SK-N-SH (cell line): ENCODE results near the gene CLEC16A. TPM values are rescaled to one million over a fixed set of nuclear protein-coding genes. Genes with fewer than 3 reads are reported as not detected.

Experiments used
- CTCF ChIA-PET: fragments of 300-600, 350-600 bp; formaldehyde crosslinking; extraction: SDS; loops from one replicate; lab custom pipeline; 2021; lab: Yijun Ruan, JAX
- POLR2A ChIA-PET: fragments of 350-600 bp; sonication (Branson Sonifier 250); formaldehyde crosslinking; extraction: SDS; loops from one replicate; lab custom pipeline; 2020; ENCODE audit warnings: antibody characterized with exemption, inconsistent platforms; lab: Yijun Ruan, JAX
- DNase-seq: peaks from one replicate; pipeline ENCODE4 v3.0.0; 2012
- H2AFZ ChIP-seq: fragments of 200-600 bp; sonication (generic); 2 replicates; pipeline ENCODE4 v1.8.1; 2016; ENCODE audit warnings: antibody characterized with exemption, mild to moderate bottlenecking, low read depth
- H3F3A ChIP-seq: fragments of 200-600 bp; sonication (generic); replicated peaks from 2 replicates; pipeline ENCODE3; 2016; ENCODE audit warnings: antibody characterized with exemption, mild to moderate bottlenecking; ENCODE audit not compliant: insufficient read depth
- H3K27ac ChIP-seq, 2 experiments: fragments of 200-500 bp in 1 of 2; fragments of 200-600 bp in 1 of 2; sonication (Bioruptor generic) in 1 of 2; sonication (generic), shearing (Covaris generic) in 1 of 2; 2 replicates each; pipeline versions ENCODE4 v1.5.1 to v1.6.1; 2014 to 2016; ENCODE audit warnings: low read depth in 2 of 2, inconsistent platforms in 1 of 2, low read length in 1 of 2, mild to moderate bottlenecking in 1 of 2, mixed read lengths in 1 of 2
- H3K27me3 ChIP-seq: fragments of 200-600 bp; sonication (generic), shearing (Covaris generic); 2 replicates; pipeline ENCODE4 v1.6.1; 2016; ENCODE audit warnings: mixed run types; ENCODE audit not compliant: insufficient read depth
- H3K36me3 ChIP-seq, 2 experiments: fragments of 200-500 bp in 1 of 2; fragments of 200-600 bp in 1 of 2; sonication (Bioruptor generic) in 1 of 2; sonication (generic) in 1 of 2; replicated peaks in 1 of 2; 2 replicates each; pipeline versions ENCODE3 to v1.5.1; 2014 to 2016; ENCODE audit warnings: low read length in 1 of 2, mild to moderate bottlenecking in 1 of 2; ENCODE audit not compliant: insufficient read depth in 2 of 2, control insufficient read depth in 1 of 2
- H3K4me1 ChIP-seq, 2 experiments: fragments of 200-500 bp in 1 of 2; fragments of 200-600 bp in 1 of 2; sonication (Bioruptor generic) in 1 of 2; sonication (generic), shearing (Covaris generic) in 1 of 2; 2 replicates each; pipeline versions ENCODE4 v1.5.1 to v1.6.1; 2014 to 2016; ENCODE audit warnings: low read depth in 1 of 2, low read length in 1 of 2, mixed run types in 1 of 2; ENCODE audit not compliant: insufficient read depth in 2 of 2, control insufficient read depth in 1 of 2
- H3K4me2 ChIP-seq: fragments of 200-600 bp; sonication (generic), shearing (Covaris generic); 2 replicates; pipeline ENCODE4 v1.6.1; 2017; ENCODE audit warnings: mixed run types
- H3K4me3 ChIP-seq, 2 experiments: fragments of 200-500 bp in 1 of 2; fragments of 200-600 bp in 1 of 2; sonication (Bioruptor generic) in 1 of 2; sonication (generic), shearing (Covaris generic) in 1 of 2; 2 replicates each; pipeline versions ENCODE4 v1.5.1 to v1.8.1; 2014 to 2016; ENCODE audit warnings: low read depth in 2 of 2, inconsistent platforms in 1 of 2, low read length in 1 of 2, mild to moderate bottlenecking in 1 of 2, mixed read lengths in 1 of 2, moderate library complexity in 1 of 2
- H3K79me2 ChIP-seq: fragments of 200-600 bp; sonication (generic); 2 replicates; pipeline ENCODE4 v1.8.1; 2017; ENCODE audit warnings: mild to moderate bottlenecking; ENCODE audit not compliant: insufficient read depth
- H3K9ac ChIP-seq: fragments of 200-600 bp; sonication (generic); 2 replicates; pipeline ENCODE4 v1.6.1; 2017; ENCODE audit warnings: mixed run types
- H3K9me2 ChIP-seq: fragments of 200-600 bp; sonication (generic); 2 replicates; pipeline ENCODE4 v1.6.1; 2017; ENCODE audit warnings: mixed run types
- H3K9me3 ChIP-seq: fragments of 200-600 bp; sonication (generic); 2 replicates; pipeline ENCODE4 v1.6.1; 2017; ENCODE audit warnings: mixed run types, mild to moderate bottlenecking, moderate library complexity
- H4K20me1 ChIP-seq: fragments of 200-600 bp; sonication (generic); 2 replicates; pipeline ENCODE4 v1.6.1; 2017; ENCODE audit warnings: mild to moderate bottlenecking, mixed run types; ENCODE audit not compliant: insufficient read depth
- EP300 ChIP-seq, 2 experiments: IDR thresholded peaks; 2 replicates each; pipeline versions ENCODE4 v1.4.0 to v1.6.1; 2012; ENCODE audit warnings: borderline replicate concordance in 1 of 2, low read depth in 1 of 2, low read length in 1 of 2
- EZH2phosphoT487 ChIP-seq: fragments of 200-600 bp; sonication (generic); IDR thresholded peaks from 2 replicates; pipeline ENCODE4 v1.6.1; 2017; ENCODE audit warnings: low read depth, mixed run types, mild to moderate bottlenecking, antibody characterized with exemption, moderate library complexity, borderline replicate concordance
- FOSL2 ChIP-seq: IDR thresholded peaks from 2 replicates; pipeline ENCODE4 v1.4.0; 2012; ENCODE audit warnings: low read depth, mild to moderate bottlenecking, moderate library complexity, borderline replicate concordance
- GABPA ChIP-seq: IDR thresholded peaks from 2 replicates; pipeline ENCODE4 v1.4.0; 2012; ENCODE audit warnings: low read depth, mild to moderate bottlenecking
- NFIC ChIP-seq: IDR thresholded peaks from 2 replicates; pipeline ENCODE4 v1.4.0; 2012; ENCODE audit warnings: borderline replicate concordance
- NRF1 ChIP-seq: IDR thresholded peaks from 2 replicates; pipeline ENCODE4 v1.6.1; 2012; ENCODE audit warnings: low read depth, mild to moderate bottlenecking, low read length
- POLR2AphosphoS5 ChIP-seq: IDR thresholded peaks from 2 replicates; pipeline ENCODE4 v1.6.1; 2012; ENCODE audit warnings: low read depth, low read length
- RAD21 ChIP-seq: IDR thresholded peaks from 2 replicates; pipeline ENCODE4 v1.6.1; 2012; ENCODE audit warnings: mild to moderate bottlenecking, low read length
- RCOR1 ChIP-seq: fragments of 150-350 bp; IDR thresholded peaks from 2 replicates; pipeline ENCODE4 v1.6.1; 2017; ENCODE audit warnings: antibody characterized with exemption, low read length
- RFX5 ChIP-seq: IDR thresholded peaks from 2 replicates; pipeline ENCODE4 v1.6.1; 2012; ENCODE audit warnings: mild to moderate bottlenecking, improper control_type of control experiment, low read length
- RXRA ChIP-seq: IDR thresholded peaks from 2 replicates; pipeline ENCODE4 v1.4.0; 2012; ENCODE audit warnings: low read depth, mild to moderate bottlenecking, borderline replicate concordance
- SMC3 ChIP-seq: IDR thresholded peaks from 2 replicates; pipeline ENCODE4 v1.6.1; 2012; ENCODE audit warnings: low read depth, low read length, improper control_type of control experiment
- ZBTB33 ChIP-seq: IDR thresholded peaks from 2 replicates; pipeline ENCODE4 v1.4.0; 2012; ENCODE audit warnings: low read depth, borderline replicate concordance
- WGBS: methylation state at CpG from one replicate; pipeline ENCODE4 v1.1.6; 2017; ENCODE audit warnings: low lambda C conversion rate; 5-methylcytosine and 5-hydroxymethylcytosine counted together
- polyA plus RNA-seq, 3 experiments: library from polyadenylated mRNA; depleted of rRNA; stranded (reverse); fragments of >200 nt; gene quantifications; 2 replicates each; pipeline ENCODE4 v1.2.3, GENCODE V29; 2012
- TF ChIP-seq, protein P1 (sequence below): IDR thresholded peaks from 2 replicates; pipeline ENCODE4 v1.4.0; 2012; ENCODE audit warnings: low read depth
- TF ChIP-seq, protein P2 (sequence below): IDR thresholded peaks from 2 replicates; pipeline ENCODE4 v1.6.1; 2012; ENCODE audit warnings: mild to moderate bottlenecking, low read depth, low read length, moderate library complexity

The CLEC16A gene
- polyA plus RNA-seq, 1 of the 3 experiments (the other 2 are of a cell fraction) = 13.7 TPM

- DNase-seq = no peak
- TF ChIP-seq RAD21 = no peak
- no peak for TF ChIP-seq ZBTB33
- no peak for TF ChIP-seq NRF1
- TF ChIP-seq EZH2phosphoT487 = no peak
- no peak for TF ChIP-seq GABPA
- no peak for TF ChIP-seq EP300 (IDR thresholded peaks at IDR 0.05; ENCODE audit: borderline replicate concordance in 1 of 2, low read depth in 1 of 2, low read length in 1 of 2)
- no peak for TF ChIP-seq RXRA
- TF ChIP-seq, protein P1, sequence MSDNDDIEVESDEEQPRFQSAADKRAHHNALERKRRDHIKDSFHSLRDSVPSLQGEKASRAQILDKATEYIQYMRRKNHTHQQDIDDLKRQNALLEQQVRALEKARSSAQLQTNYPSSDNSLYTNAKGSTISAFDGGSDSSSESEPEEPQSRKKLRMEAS = no peak
- TF ChIP-seq, protein P2, sequence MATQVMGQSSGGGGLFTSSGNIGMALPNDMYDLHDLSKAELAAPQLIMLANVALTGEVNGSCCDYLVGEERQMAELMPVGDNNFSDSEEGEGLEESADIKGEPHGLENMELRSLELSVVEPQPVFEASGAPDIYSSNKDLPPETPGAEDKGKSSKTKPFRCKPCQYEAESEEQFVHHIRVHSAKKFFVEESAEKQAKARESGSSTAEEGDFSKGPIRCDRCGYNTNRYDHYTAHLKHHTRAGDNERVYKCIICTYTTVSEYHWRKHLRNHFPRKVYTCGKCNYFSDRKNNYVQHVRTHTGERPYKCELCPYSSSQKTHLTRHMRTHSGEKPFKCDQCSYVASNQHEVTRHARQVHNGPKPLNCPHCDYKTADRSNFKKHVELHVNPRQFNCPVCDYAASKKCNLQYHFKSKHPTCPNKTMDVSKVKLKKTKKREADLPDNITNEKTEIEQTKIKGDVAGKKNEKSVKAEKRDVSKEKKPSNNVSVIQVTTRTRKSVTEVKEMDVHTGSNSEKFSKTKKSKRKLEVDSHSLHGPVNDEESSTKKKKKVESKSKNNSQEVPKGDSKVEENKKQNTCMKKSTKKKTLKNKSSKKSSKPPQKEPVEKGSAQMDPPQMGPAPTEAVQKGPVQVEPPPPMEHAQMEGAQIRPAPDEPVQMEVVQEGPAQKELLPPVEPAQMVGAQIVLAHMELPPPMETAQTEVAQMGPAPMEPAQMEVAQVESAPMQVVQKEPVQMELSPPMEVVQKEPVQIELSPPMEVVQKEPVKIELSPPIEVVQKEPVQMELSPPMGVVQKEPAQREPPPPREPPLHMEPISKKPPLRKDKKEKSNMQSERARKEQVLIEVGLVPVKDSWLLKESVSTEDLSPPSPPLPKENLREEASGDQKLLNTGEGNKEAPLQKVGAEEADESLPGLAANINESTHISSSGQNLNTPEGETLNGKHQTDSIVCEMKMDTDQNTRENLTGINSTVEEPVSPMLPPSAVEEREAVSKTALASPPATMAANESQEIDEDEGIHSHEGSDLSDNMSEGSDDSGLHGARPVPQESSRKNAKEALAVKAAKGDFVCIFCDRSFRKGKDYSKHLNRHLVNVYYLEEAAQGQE = no peak
- TF ChIP-seq NFIC = no peak
- TF ChIP-seq FOSL2 = no peak
- no peak for TF ChIP-seq POLR2AphosphoS5
- no peak for TF ChIP-seq RFX5
- no peak for TF ChIP-seq SMC3
- no peak for TF ChIP-seq RCOR1
- Histone ChIP-seq H3K9ac (no peak overlapping the region), H3K4me2 (no peak overlapping the region), H3K79me2 (no peaks in the 10 kb centered on the region), H3K9me2 (no peaks in the 10 kb centered on the region), H3K27ac (no peak overlapping the region), H3K4me1 (peaks cover 12 to 23% of the 10 kb centered on the region in 2 experiments; a peak in 3 of 4 replicates), H3K27me3 (no peaks in the 10 kb centered on the region), H3K9me3 (no peaks in the 10 kb centered on the region), H3K4me3 (no peak overlapping the region), H4K20me1 (no peaks in the 10 kb centered on the region), H3K36me3 (no peaks in the 10 kb centered on the region), H2AFZ (no peak overlapping the region), H3F3A (no peaks in the 10 kb centered on the region)
- ChIA-PET CTCF (interaction anchor here (1.3 to 1.6 kb wide), 2 partner anchors 13 to 51 kb away, joined by 3 to 5 read pairs; partner anchors contain the start of gene SOCS1), POLR2A (no interaction called here)
- WGBS = 72% methylated on average over 4 of the region's 4 CpGs
Measured at GRCh38 chr16:11204513-11205047, 260.2 kb downstream of the CLEC16A start.
